HuH-7.5 (cell line): ENCODE measurements around the gene OR2V1.
"Not testable (repeated sequence)": the region's sequence is repeated elsewhere in the genome, so short reads cannot be mapped to it uniquely, and the experiment has no call there.

Source experiments
- DNase-seq: peaks from one replicate; pipeline ENCODE4 v3.0.0; 2011; ENCODE audit warnings: low spot score

OR2V1 gene

DNA sequence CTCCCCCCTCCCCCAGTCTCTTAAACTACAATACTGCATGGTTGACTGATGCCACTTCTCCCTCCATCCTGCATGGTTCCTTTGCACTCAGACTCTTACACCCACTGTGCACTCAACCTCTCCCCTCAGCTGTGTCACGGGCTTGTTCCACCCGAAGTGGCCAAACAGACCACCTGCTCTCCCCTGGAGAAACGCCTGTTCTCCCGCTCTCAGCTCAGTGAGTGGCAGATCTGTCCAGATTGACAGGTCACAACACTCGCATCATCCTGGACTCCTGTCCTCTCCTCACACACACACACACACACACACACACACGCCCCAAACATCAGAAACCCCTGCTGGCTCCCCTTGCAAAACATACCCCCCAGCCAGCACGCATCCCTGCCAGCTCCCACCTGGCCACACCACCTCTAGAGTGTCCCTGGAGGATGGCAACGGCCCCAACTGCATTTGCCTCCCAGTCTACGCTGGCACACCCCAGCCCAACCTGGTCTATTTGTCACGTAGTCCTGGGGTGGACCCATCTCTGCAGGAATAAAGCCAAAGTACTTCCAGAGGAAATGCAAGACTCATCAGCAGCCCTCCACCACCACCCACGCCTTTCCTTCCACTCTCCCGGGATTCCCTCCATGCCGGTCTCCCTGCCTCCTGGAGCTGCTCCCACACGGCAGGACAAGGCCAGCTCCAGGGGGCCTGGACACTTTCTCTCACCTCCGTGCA, 2.9 kb downstream of the OR2V1 start:
- DNase-seq: no peak

- DNase-seq: no peak
Observed at GRCh38 chr5:181127456-181127855, 3.5 kb downstream of the OR2V1 start.

DNA sequence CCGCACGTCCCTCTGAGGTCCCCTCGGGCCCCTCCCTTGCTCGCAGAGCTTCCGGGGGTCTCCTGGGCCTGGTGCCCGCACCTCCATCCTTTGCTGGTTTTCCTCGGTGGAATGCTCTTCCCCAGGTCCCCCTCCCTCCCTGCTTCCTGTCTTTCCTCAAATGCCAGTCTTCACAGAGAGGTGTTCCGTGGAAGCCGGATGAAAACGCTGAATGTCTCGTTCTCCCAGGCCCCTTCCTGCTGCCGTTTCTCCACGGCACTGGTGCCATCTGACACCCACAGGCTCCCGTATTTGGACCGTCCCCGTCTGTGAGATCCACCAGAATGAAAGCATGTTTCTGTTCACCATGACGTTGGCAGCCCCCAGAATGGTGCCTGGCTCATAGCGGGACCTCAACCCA, 4.1 kb downstream of the OR2V1 start:
- no peak for DNase-seq

- no peak for DNase-seq
Observed at GRCh38 chr5:181124526-181124925, 6.4 kb downstream of the OR2V1 start.

GRCh38 chr5:181121675-181122561, 9.1 kb downstream of the OR2V1 start:
- no peak for DNase-seq

GRCh38 chr5:181120761-181121160, 10.2 kb downstream of the OR2V1 start:
- no peak for DNase-seq

DNA sequence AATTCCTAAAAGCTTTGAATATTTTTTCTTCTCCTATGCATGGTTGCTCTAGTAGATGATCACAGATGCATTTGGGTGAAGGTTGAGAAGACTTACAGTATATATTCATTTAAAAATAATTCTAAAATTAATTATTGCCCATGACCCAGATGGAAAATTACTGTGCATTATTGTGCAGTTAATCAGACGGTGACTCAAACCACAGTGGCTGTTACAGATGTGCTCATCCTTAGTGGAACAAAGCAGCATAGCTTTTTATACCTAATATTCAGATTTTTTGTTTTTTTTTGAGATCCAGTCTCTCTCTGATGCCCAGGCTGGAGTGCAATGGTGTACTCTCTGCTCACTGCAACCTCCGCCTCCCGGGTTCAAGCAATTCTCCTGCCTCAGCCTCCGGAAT, 10.7 kb downstream of the OR2V1 start:
- DNase-seq: no peak

GRCh38 chr5:181119105-181119504, 11.9 kb downstream of the OR2V1 start:
- no peak for DNase-seq

- DNase-seq: no peak
Observed at GRCh38 chr5:181118369-181118768, 12.6 kb downstream of the OR2V1 start.

GRCh38 chr5:181114844-181115778, 15.9 kb downstream of the OR2V1 start:
- no peak for DNase-seq

DNA sequence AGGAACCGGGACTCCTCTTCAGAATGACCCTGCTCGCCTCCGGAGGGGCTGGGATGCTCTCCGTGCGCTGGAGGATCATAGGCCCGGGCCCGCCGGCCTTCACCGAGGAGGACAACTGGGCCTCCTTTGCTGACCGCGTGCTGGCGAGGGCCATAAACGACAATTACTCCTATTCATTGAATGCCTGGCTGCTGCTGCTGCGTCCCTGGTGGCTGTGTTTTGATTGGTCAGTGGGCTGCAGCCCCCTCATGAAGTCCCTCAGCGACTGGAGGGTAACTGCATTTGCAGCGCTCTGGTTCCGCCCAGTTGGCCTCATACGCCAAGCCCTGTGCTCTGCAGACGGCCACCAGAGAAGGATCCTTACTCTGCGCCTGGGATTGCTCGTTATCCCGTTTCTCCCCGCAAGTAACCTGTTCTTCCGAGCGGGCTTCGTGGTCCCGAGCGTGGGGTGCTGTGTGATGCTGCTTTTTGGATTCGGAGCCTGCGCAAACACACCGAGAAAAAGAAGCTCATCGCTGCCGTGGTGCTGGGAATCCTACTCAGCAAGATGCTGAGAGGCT, 16.6 kb downstream of the OR2V1 start:
- DNase-seq: no peak

DNA sequence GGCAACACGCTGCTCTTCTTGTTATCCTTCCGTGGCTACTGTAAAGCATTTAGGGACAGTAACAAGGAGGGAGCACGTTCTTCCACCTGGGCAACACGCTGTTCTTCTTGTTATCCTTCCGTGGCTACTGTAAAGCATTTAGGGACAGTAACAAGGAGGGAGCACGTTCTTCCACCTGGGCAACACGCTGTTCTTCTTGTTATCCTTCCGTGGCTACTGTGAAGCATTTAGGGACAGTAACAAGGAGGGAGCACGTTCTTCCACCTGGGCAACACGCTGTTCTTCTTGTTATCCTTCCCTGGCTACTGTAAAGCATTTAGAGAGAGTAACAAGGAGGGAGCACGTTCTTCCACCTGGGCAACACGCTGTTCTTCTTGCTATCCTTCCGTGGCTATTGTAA, 17.4 kb downstream of the OR2V1 start:
- not testable (repeated sequence) for DNase-seq

- DNase-seq: no peak
Observed at GRCh38 chr5:181112476-181112875, 18.5 kb downstream of the OR2V1 start.

- no peak for DNase-seq
Observed at GRCh38 chr5:181111010-181111409, 20.0 kb downstream of the OR2V1 start.

DNA sequence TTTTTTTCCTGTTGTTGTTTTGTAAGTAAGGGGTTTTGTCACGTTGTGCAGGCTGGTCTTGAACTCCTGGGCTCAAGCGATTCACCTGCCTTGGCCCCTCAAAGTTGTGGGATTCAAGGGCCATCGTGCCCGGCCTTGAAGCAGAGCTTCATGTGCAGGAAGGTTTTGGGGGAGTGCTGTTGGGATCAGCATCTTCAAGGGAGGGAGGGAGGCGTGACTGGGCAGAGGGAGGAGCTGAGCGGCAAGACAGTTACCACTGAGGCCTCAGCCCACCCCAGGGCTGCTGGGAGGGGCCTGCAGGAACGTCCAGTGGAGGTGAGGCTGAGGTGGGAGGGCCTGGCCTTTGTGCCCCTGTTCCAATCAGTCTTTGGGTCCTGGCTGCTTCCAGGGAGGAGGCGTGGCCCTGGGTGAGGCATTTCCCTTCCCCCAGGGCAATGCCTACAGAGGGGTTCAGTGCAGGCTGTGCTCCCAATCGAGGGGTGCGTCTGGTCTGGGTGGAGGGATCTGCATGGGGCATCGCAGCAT, 21.4 kb downstream of the OR2V1 start:
- DNase-seq: no peak

- no peak for DNase-seq
Observed at GRCh38 chr5:181108578-181109165, 22.3 kb downstream of the OR2V1 start.

GRCh38 chr5:181107699-181108098, 23.3 kb downstream of the OR2V1 start:
- DNase-seq: no peak

GRCh38 chr5:181105391-181106025, 25.5 kb downstream of the OR2V1 start:
- no peak for DNase-seq

DNA sequence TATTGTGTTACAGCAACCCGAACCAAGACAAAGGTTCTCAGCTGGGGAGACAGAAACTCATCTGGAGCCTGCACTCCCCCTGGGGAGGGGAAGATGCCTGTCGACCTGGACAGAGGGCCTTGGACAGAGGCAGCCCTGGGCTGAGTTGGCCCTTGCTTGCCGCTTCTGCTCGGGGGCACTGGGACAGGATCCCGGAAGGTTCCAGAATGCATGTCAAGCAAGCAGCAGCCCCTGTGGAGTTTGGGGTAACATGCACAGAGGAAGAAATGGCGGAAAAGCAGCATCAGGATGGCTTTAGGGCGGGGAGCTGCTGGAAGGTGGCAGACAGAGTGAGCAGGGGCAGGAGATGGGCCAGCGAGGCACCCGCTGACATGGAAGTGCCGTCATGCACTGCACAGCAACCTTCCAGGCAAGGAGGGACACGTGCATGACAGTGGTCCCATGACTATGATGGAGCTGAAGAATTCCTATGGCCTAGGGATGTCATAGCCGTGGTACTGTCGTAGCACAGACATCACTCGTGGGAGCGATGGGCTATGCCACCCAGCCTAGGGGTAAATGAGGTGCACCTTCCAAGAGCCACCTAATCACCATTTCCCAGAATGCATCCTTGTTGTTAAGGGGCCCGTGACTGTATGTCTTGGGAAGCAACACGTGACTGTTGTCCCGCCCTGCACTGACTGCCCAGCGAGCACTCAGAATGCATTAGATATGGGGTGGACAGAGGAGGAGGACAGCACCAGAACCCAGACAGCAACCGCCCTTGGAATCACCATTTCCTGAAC, 26.2 kb downstream of the OR2V1 start:
- not testable (repeated sequence) for DNase-seq

DNA sequence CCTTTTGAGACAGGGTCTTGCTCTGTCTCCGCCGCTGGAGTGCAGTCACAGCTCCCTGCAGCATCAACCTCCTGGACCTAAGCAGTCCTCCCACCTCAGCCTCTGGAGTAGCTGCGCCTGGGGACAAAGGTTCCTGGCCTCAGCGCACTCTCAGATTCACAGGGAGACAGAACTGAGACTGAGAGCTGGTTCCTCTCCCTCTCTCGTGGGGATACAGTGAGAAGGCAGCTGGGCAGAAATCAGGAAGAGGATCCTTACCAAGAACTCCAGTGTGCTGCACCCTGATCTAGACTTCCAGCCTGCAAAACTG, 26.8 kb downstream of the OR2V1 start:
- not testable (repeated sequence) for DNase-seq
